H1 (cell line): ENCODE measurements around the gene DOCK3. TPM values are rescaled to one million over a fixed set of nuclear protein-coding genes. Genes with fewer than 3 reads are reported as not detected.

ENCODE experiments used
- CTCF ChIA-PET: fragments of 300-600 bp; sonication (Branson Sonifier 250); formaldehyde crosslinking; loops from one replicate; lab custom pipeline; 2021; ENCODE audit not compliant: partially characterized antibody; lab: Charles Lee
- POLR2A ChIA-PET: fragments of 300-600 bp; sonication (Branson Sonifier 250); formaldehyde crosslinking; loops from one replicate; lab custom pipeline; 2021; ENCODE audit warnings: inconsistent platforms; ENCODE audit not compliant: partially characterized antibody; lab: Charles Lee
- DNase-seq, 2 experiments: peaks; one replicate each; pipeline versions ENCODE4 v3.0.0 to v3.0.0-alpha.2; 2010 to 2022; ENCODE audit warnings: low spot score in 2 of 2, low read depth in 1 of 2, mixed read lengths in 1 of 2
- FAIRE-seq: peaks from 2 replicates; lab custom pipeline; 2011; peaks lifted over from hg19 to GRCh38; lab: Jason Lieb, UNC
- H2AFZ ChIP-seq: 2 replicates; pipeline ENCODE4 v1.8.1; 2012; ENCODE audit warnings: low read length, inconsistent platforms
- H2AK5ac ChIP-seq: 2 replicates; pipeline ENCODE4 v1.6.1; 2013; ENCODE audit warnings: low read depth, low read length
- H2BK120ac ChIP-seq: replicated peaks from 2 replicates; pipeline ENCODE3; 2013; ENCODE audit warnings: low read depth, low read length, inconsistent platforms
- H2BK12ac ChIP-seq: 2 replicates; pipeline ENCODE4 v1.6.1; 2013; ENCODE audit warnings: low read depth, low read length
- H2BK15ac ChIP-seq: 2 replicates; pipeline ENCODE4 v1.6.1; 2013; ENCODE audit warnings: low read length
- H2BK20ac ChIP-seq: 2 replicates; pipeline ENCODE4 v1.6.1; 2013; ENCODE audit warnings: low read length
- H2BK5ac ChIP-seq: 2 replicates; pipeline ENCODE4 v1.6.1; 2013; ENCODE audit warnings: low read depth, low read length
- H3K14ac ChIP-seq: 2 replicates; pipeline ENCODE4 v1.6.1; 2013; ENCODE audit warnings: inconsistent platforms; ENCODE audit not compliant: insufficient read length
- H3K18ac ChIP-seq: 2 replicates; pipeline ENCODE4 v1.6.1; 2013; ENCODE audit warnings: low read length; ENCODE audit errors: extremely low read depth
- H3K23ac ChIP-seq: 2 replicates; pipeline ENCODE4 v1.6.1; 2013; ENCODE audit warnings: inconsistent platforms; ENCODE audit not compliant: insufficient read length
- H3K23me2 ChIP-seq: 2 replicates; pipeline ENCODE4 v1.6.1; 2013; ENCODE audit warnings: low read depth, low read length
- H3K27ac ChIP-seq: 2 replicates; pipeline ENCODE4 v1.6.1; 2011; ENCODE audit warnings: low read depth, low read length, inconsistent platforms
- H3K27me3 ChIP-seq, 4 experiments: replicated peaks in 1 of 4; 1 replicate in 1 of 4; 2 replicates in 3 of 4; pipeline versions ENCODE4 v1.6.1 to v1.8.1; 2011 to 2013; ENCODE audit warnings: low read length in 3 of 4, mild to moderate bottlenecking in 3 of 4, inconsistent platforms in 2 of 4, mixed read lengths in 2 of 4, moderate library complexity in 1 of 4; ENCODE audit not compliant: control insufficient read depth in 3 of 4, insufficient read depth in 3 of 4; ENCODE audit errors: extremely low read depth in 1 of 4
- H3K36me3 ChIP-seq, 4 experiments: 2 replicates each; pipeline versions ENCODE4 v1.6.1 to v1.8.1; 2011 to 2013; ENCODE audit warnings: mild to moderate bottlenecking in 4 of 4, low read length in 3 of 4, moderate library complexity in 2 of 4, control low read depth in 1 of 4, inconsistent platforms in 1 of 4; ENCODE audit not compliant: insufficient read depth in 4 of 4, control insufficient read depth in 2 of 4
- H3K4ac ChIP-seq: replicated peaks from 2 replicates; pipeline ENCODE3; 2013; ENCODE audit warnings: low read length, low read depth, mixed read lengths, inconsistent platforms; ENCODE audit not compliant: insufficient read length
- H3K4me1 ChIP-seq, 4 experiments: replicated peaks in 1 of 4; 1 replicate in 1 of 4; 2 replicates in 3 of 4; pipeline versions ENCODE4 v1.6.1 to v1.8.1; 2011 to 2013; ENCODE audit warnings: low read length in 3 of 4, inconsistent platforms in 2 of 4, mixed read lengths in 1 of 4; ENCODE audit not compliant: insufficient read depth in 4 of 4, control insufficient read depth in 3 of 4
- H3K4me2 ChIP-seq, 2 experiments: 2 replicates each; pipeline versions ENCODE4 v1.6.1 to v1.8.1; 2011 to 2013; ENCODE audit warnings: low read depth in 2 of 2, low read length in 2 of 2, control low read depth in 1 of 2, inconsistent platforms in 1 of 2, mild to moderate bottlenecking in 1 of 2; ENCODE audit not compliant: insufficient read depth in 1 of 2
- H3K4me3 ChIP-seq, 4 experiments: fragments of 200-600, 300-600 bp in 1 of 4; sonication (generic), shearing (Covaris generic), sonication (Bioruptor Twin) in 1 of 4; 2 replicates each; pipeline versions ENCODE4 v1.5.1 to v1.8.1; 2011 to 2016; ENCODE audit warnings: low read length in 4 of 4, low read depth in 3 of 4, control low read depth in 2 of 4, inconsistent platforms in 2 of 4, mild to moderate bottlenecking in 2 of 4, mixed read lengths in 1 of 4, moderate library complexity in 1 of 4; ENCODE audit not compliant: insufficient read depth in 2 of 4; ENCODE audit errors: extremely low read depth in 1 of 4
- H3K56ac ChIP-seq: replicated peaks from 2 replicates; pipeline ENCODE3; 2013; ENCODE audit warnings: low read depth, mild to moderate bottlenecking, mixed read lengths, low read length, inconsistent platforms; ENCODE audit not compliant: insufficient read length
- H3K79me1 ChIP-seq: 2 replicates; pipeline ENCODE4 v1.6.1; 2013; ENCODE audit warnings: low read depth, low read length, control low read depth
- H3K79me2 ChIP-seq, 2 experiments: 2 replicates each; pipeline versions ENCODE4 v1.6.1 to v1.8.1; 2012 to 2013; ENCODE audit warnings: low read length in 2 of 2, mild to moderate bottlenecking in 2 of 2, inconsistent platforms in 1 of 2; ENCODE audit not compliant: insufficient read depth in 2 of 2, control insufficient read depth in 1 of 2
- H3K9ac ChIP-seq, 4 experiments: replicated peaks in 1 of 4; 1 replicate in 1 of 4; 2 replicates in 3 of 4; pipeline versions ENCODE4 v1.6.1 to v1.8.1; 2011 to 2013; ENCODE audit warnings: low read depth in 3 of 4, low read length in 3 of 4, control low read depth in 2 of 4, mild to moderate bottlenecking in 2 of 4, moderate library complexity in 2 of 4, inconsistent platforms in 1 of 4; ENCODE audit errors: extremely low read depth in 1 of 4
- H3K9me3 ChIP-seq, 2 experiments: 2 replicates each; pipeline versions ENCODE4 v1.6.1 to v1.8.1; 2012 to 2013; ENCODE audit warnings: mild to moderate bottlenecking in 2 of 2, moderate library complexity in 2 of 2, control low read depth in 1 of 2, inconsistent platforms in 1 of 2, low read depth in 1 of 2, low read length in 1 of 2, mixed read lengths in 1 of 2; ENCODE audit not compliant: insufficient read depth in 2 of 2
- H4K20me1 ChIP-seq, 2 experiments: replicated peaks in 1 of 2; 2 replicates each; pipeline versions ENCODE3 to v1.8.1; 2011 to 2013; ENCODE audit warnings: inconsistent platforms in 2 of 2, low read length in 2 of 2, mild to moderate bottlenecking in 1 of 2; ENCODE audit not compliant: insufficient read depth in 2 of 2, control insufficient read depth in 1 of 2
- H4K5ac ChIP-seq: 2 replicates; pipeline ENCODE4 v1.6.1; 2013; ENCODE audit warnings: low read length, low read depth, mixed read lengths, inconsistent platforms; ENCODE audit not compliant: insufficient read length
- H4K8ac ChIP-seq: 2 replicates; pipeline ENCODE4 v1.8.0; 2013; ENCODE audit warnings: mild to moderate bottlenecking, moderate library complexity, low read length, inconsistent platforms; ENCODE audit not compliant: insufficient read depth; ENCODE audit errors: extremely low read depth
- H4K91ac ChIP-seq: replicated peaks from 2 replicates; pipeline ENCODE3; 2013; ENCODE audit warnings: low read length, mixed read lengths, inconsistent platforms; ENCODE audit not compliant: insufficient read length
- EZH2 ChIP-seq: fragments of 200-600 bp; sonication (generic); IDR thresholded peaks from 2 replicates; pipeline ENCODE4 v1.7.1; 2012; ENCODE audit warnings: low read depth, mild to moderate bottlenecking, moderate library complexity, low read length, inconsistent platforms; ENCODE audit not compliant: severe bottlenecking
- RFX5 ChIP-seq: IDR thresholded peaks from 2 replicates; pipeline ENCODE4 v1.6.1; 2011; ENCODE audit warnings: low read depth, low read length, improper control_type of control experiment, borderline replicate concordance
- SIRT6 ChIP-seq: IDR thresholded peaks from one replicate; pipeline ENCODE4 v1.7.1; 2012; ENCODE audit warnings: low read length, inconsistent platforms
- SP1 ChIP-seq: IDR thresholded peaks from 2 replicates; pipeline ENCODE4 v1.6.1; 2011; ENCODE audit warnings: low read depth, low read length
- WGBS, 2 experiments: shearing (Covaris generic) in 1 of 2; methylation state at CpG; one replicate each; pipeline versions ENCODE4 v1.1.6 to v1.1.7; 2013 to 2015; ENCODE audit warnings: low lambda C conversion rate in 2 of 2, mixed read lengths in 2 of 2, inconsistent platforms in 1 of 2, low coverage in 1 of 2, missing lambda C conversion rate in 1 of 2; ENCODE audit not compliant: insufficient replicate concordance in 2 of 2, insufficient coverage in 1 of 2, insufficient read length in 1 of 2; ENCODE audit errors: extremely low coverage in 1 of 2, missing lambda C conversion rate in 1 of 2; 5-methylcytosine and 5-hydroxymethylcytosine counted together
- polyA plus RNA-seq, 7 experiments: library from polyadenylated mRNA; depleted of rRNA in 3 of 7; stranded (reverse) in 5 of 7; unstranded in 2 of 7; fragments of >200 nt in 5 of 7; fragments of 200-250 nt in 2 of 7; gene quantifications; 1 replicate in 5 of 7; 2 replicates in 1 of 7; 4 replicates in 1 of 7; pipeline versions ENCODE4 v1.2.1 to v1.2.3, GENCODE V29; 2011 to 2013; ENCODE audit warnings: missing spikeins in 2 of 7, mixed read lengths in 2 of 7
- total RNA-seq: library from RNA; stranded (reverse); fragmentation: NEBNext Ultra II Directional; extraction: Animal tissue kit (Norgen Biotek cat#: 25700); gene quantifications from 2 replicates; pipeline ENCODE4 v1.2.1, GENCODE V29; 2021

Gene DOCK3
- total and polyA plus RNA-seq, 2 of the 8 experiments (the other 6 are each of a cell fraction or from before 2014, with no cell fraction given) = 2.7 to 5.0 TPM

- no peak overlapping the region for H4K5ac ChIP-seq
- H2BK20ac ChIP-seq = no peak overlapping the region
- CTCF ChIA-PET = interaction anchor here (0.6 to 1.3 kb wide), 2 partner anchors 14 to 298 kb away, joined by 3 read pairs; no protein-coding TSS in a partner anchor
- peak overlapping the region; percentile 40; the same call in 1 of the 2 replicates for H2BK12ac ChIP-seq
- no peak overlapping the region for H3K27ac ChIP-seq
- peaks cover 0 to 4% (median 0%) of the 10 kb centered on the region in 4 experiments; a peak in 1 of 8 replicates for H3K36me3 ChIP-seq
- no peak overlapping the region for H2AFZ ChIP-seq
- H3K79me1 ChIP-seq = no peaks in the 10 kb centered on the region
- no peak overlapping the region for H3K4me3 ChIP-seq
- no peak overlapping the region for H2BK120ac ChIP-seq
- no peak for DNase-seq
- 95% methylated on average over 5 of the region's 5 CpGs; no CpG with 5 or more reads in 1 of the 2 experiments for WGBS, 2 experiments
- no peak for FAIRE-seq
- H4K20me1 ChIP-seq = no peaks in the 10 kb centered on the region
- H3K27me3 ChIP-seq = no peaks in the 10 kb centered on the region
- no peak overlapping the region for H3K4ac ChIP-seq
- no peaks in the 10 kb centered on the region for H3K79me2 ChIP-seq
- no peak overlapping the region for H3K4me2 ChIP-seq
- no peak overlapping the region for H2BK15ac ChIP-seq
- no peak overlapping the region for H4K8ac ChIP-seq
- H4K91ac ChIP-seq = no peak overlapping the region
- H3K4me1 ChIP-seq = peaks cover 10 to 26% (median 21%) of the 10 kb centered on the region in 4 experiments; a peak in 5 of 7 replicates
- H3K23ac ChIP-seq = no peak overlapping the region
- POLR2A ChIA-PET = interaction anchor here (1.6 kb wide), 1 partner anchor 143 kb away, joined by 3 read pairs; no protein-coding TSS in a partner anchor
- no peak overlapping the region for H2AK5ac ChIP-seq
- H3K9ac ChIP-seq = no peak overlapping the region
- no peak overlapping the region for H3K56ac ChIP-seq
- no peak overlapping the region for H3K18ac ChIP-seq
- H3K14ac ChIP-seq = no peak overlapping the region
- no peak for TF ChIP-seq RFX5
- no peak for TF ChIP-seq SP1
- no peak for TF ChIP-seq SIRT6
- TF ChIP-seq EZH2 = no peak
- no peaks in the 10 kb centered on the region; a peak in 1 of 4 replicates for H3K9me3 ChIP-seq
- 0 out of 2 replicates have a peak overlapping the region, but pooled peaks have one; percentile 72 for H2BK5ac ChIP-seq
- H3K23me2 ChIP-seq = no peaks in the 10 kb centered on the region; the same call in 1 of the 2 replicates
These were observed 145.2 kb downstream of the DOCK3 start for GRCh38 chr3:50819882-50820281.
